ENCODE data around the gene NDRG2.

GRCh38 chr14:21070083-21070609, 45.3 kb upstream of the NDRG2 start, which contains the start of gene ARHGEF40:
- TF ChIP-seq, protein P1, sequence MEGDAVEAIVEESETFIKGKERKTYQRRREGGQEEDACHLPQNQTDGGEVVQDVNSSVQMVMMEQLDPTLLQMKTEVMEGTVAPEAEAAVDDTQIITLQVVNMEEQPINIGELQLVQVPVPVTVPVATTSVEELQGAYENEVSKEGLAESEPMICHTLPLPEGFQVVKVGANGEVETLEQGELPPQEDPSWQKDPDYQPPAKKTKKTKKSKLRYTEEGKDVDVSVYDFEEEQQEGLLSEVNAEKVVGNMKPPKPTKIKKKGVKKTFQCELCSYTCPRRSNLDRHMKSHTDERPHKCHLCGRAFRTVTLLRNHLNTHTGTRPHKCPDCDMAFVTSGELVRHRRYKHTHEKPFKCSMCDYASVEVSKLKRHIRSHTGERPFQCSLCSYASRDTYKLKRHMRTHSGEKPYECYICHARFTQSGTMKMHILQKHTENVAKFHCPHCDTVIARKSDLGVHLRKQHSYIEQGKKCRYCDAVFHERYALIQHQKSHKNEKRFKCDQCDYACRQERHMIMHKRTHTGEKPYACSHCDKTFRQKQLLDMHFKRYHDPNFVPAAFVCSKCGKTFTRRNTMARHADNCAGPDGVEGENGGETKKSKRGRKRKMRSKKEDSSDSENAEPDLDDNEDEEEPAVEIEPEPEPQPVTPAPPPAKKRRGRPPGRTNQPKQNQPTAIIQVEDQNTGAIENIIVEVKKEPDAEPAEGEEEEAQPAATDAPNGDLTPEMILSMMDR (IDR thresholded peaks at IDR 0.05 in 8 of 11, conservative IDR thresholded peaks at IDR 0.05 in 3 of 11), result no peak
- TF ChIP-seq POLR2A (IDR thresholded peaks at IDR 0.05), result no peak

All from spleen (tissue), 7 donors.